Measurements from ENCODE around the gene COL6A1.

Gene COL6A1, protein sequence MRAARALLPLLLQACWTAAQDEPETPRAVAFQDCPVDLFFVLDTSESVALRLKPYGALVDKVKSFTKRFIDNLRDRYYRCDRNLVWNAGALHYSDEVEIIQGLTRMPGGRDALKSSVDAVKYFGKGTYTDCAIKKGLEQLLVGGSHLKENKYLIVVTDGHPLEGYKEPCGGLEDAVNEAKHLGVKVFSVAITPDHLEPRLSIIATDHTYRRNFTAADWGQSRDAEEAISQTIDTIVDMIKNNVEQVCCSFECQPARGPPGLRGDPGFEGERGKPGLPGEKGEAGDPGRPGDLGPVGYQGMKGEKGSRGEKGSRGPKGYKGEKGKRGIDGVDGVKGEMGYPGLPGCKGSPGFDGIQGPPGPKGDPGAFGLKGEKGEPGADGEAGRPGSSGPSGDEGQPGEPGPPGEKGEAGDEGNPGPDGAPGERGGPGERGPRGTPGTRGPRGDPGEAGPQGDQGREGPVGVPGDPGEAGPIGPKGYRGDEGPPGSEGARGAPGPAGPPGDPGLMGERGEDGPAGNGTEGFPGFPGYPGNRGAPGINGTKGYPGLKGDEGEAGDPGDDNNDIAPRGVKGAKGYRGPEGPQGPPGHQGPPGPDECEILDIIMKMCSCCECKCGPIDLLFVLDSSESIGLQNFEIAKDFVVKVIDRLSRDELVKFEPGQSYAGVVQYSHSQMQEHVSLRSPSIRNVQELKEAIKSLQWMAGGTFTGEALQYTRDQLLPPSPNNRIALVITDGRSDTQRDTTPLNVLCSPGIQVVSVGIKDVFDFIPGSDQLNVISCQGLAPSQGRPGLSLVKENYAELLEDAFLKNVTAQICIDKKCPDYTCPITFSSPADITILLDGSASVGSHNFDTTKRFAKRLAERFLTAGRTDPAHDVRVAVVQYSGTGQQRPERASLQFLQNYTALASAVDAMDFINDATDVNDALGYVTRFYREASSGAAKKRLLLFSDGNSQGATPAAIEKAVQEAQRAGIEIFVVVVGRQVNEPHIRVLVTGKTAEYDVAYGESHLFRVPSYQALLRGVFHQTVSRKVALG

DNA sequence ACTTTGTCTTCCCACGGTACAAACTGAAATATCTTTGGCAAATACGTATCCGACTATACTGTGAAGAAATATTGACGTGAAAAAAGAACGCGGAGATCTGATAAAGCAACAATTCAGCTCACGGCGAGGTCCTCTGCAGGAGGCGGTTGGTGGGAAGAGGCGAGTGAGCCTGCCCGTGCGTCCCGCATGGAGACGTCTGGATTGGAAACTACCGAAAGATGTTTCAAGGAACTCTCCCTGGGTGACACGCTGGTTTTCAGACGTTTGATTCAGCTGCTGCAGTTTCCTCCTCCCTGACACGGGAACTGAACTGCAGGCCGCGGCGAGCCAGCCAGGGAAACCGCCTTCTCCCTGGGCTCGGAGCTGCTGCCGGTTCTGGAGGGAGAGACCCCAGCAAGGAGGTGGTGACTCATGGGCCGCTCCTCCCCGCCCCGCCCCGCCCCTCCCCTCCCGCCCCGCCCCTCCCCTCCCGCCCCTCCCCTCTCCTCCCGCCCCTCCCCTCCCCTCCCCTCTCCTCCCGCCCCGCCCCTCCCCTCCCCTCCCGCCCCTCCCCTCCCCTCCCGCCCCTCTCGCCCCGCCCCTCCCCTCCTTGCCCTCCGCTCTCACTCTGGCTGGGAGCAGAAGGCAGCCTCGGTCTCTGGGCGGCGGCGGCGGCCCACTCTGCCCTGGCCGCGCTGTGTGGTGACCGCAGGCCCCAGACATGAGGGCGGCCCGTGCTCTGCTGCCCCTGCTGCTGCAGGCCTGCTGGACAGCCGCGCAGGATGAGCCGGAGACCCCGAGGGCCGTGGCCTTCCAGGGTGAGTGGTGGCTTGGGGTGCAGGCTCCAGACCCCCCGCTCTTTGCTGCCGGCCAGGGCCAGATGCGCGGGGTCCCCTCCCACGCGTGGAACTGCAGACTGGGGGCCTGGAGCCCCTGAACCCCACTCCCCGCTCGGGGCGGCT is at the start of gene COL6A1:
TSS of gene COL6A1 (plus strand) at position 620 of the 941 bp plus-strand sequence. CDS start at position 701, 81 bp downstream.
- H3K36me3 ChIP-seq = peaks cover 14% of the 10 kb centered on the region
- peak; percentile 90 for DNase-seq
- H3K4me3 ChIP-seq (ENCODE audit: low read depth, low read length) = peak within 1 kb of the TSS; percentile 74
- no peak for TF ChIP-seq CTCF (IDR thresholded peaks at IDR 0.05; ENCODE audit: low read depth, low read length)
- no peaks in the 10 kb centered on the region for H3K27me3 ChIP-seq (ENCODE audit: insufficient read depth, low read depth, severe bottlenecking)
- H3K27ac ChIP-seq = peak within 1 kb of the TSS; percentile 38
- peaks cover 3% of the 10 kb centered on the region for H3K9me3 ChIP-seq (ENCODE audit: severe bottlenecking)

- H3K27ac ChIP-seq = no peak overlapping the region
- TF ChIP-seq CTCF (IDR thresholded peaks at IDR 0.05; ENCODE audit: low read depth, low read length) = no peak
- no peak for DNase-seq
- H3K4me3 ChIP-seq (ENCODE audit: low read depth, low read length) = no peak overlapping the region
- H3K9me3 ChIP-seq (ENCODE audit: severe bottlenecking) = peaks cover 28% of the 10 kb centered on the region
- no peaks in the 10 kb centered on the region for H3K36me3 ChIP-seq
- no peaks in the 10 kb centered on the region for H3K27me3 ChIP-seq (ENCODE audit: insufficient read depth, low read depth, severe bottlenecking)
Measured at GRCh38 chr21:45932922-45933502, 48.6 kb upstream of the COL6A1 start.

DNA sequence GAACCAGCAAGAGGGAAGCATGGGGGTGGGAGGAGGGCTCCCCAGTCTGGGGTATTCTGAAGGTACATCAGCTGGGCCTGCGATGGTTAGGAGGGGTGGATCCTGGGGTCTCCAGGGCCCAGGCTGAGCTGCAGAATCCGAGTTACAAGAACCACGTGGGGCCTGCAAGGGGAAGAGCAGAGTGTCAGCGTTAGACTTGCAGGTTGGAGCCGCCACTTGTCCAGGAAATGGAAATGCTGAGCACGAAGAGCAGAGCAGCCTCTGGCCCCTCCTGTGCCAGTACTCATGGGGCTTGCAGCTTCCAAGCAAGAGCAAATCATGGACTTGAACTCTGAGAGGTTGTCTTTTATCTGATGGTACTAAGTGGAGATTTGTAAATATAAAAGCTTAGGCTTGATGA is 47.5 kb upstream of the COL6A1 start:
- Histone ChIP-seq H3K9me3 (ENCODE audit: severe bottlenecking) (peaks cover 28% of the 10 kb centered on the region), H3K4me3 (ENCODE audit: low read depth, low read length) (no peak overlapping the region), H3K27ac (no peak overlapping the region), H3K27me3 (ENCODE audit: insufficient read depth, low read depth, severe bottlenecking) (no peaks in the 10 kb centered on the region), H3K36me3 (no peaks in the 10 kb centered on the region)
- TF ChIP-seq CTCF (IDR thresholded peaks at IDR 0.05; ENCODE audit: low read depth, low read length) = no peak
- no peak for DNase-seq

- Histone ChIP-seq H3K9me3 (ENCODE audit: severe bottlenecking) (peaks cover 28% of the 10 kb centered on the region), H3K4me3 (ENCODE audit: low read depth, low read length) (no peak overlapping the region), H3K36me3 (no peaks in the 10 kb centered on the region), H3K27me3 (ENCODE audit: insufficient read depth, low read depth, severe bottlenecking) (no peaks in the 10 kb centered on the region), H3K27ac (no peak overlapping the region)
- no peak for DNase-seq
- no peak for TF ChIP-seq CTCF (IDR thresholded peaks at IDR 0.05; ENCODE audit: low read depth, low read length)
Measured at GRCh38 chr21:45934554-45934953, 47.0 kb upstream of the COL6A1 start.

DNA sequence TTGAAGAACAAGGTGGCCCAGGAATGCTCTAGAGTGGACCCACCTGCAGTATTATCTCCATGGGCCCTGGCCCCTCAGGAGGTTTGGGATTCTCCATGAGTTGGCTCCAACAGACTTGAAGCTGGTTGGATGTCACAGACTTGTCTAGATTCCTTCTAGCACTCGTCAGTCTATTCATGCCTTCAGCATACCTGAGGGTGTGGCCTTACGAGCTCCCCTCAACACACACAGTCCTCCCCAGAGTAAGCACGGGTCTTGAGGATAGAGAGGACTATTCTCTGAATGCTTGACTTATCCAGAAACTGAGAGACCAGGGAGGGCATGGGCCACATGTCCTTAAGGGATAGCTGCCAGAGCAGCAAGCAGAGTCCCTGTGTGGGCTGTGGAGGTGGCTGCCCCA is 45.9 kb upstream of the COL6A1 start:
- no peak overlapping the region for H3K27ac ChIP-seq
- no peaks in the 10 kb centered on the region for H3K27me3 ChIP-seq (ENCODE audit: insufficient read depth, low read depth, severe bottlenecking)
- peaks cover 28% of the 10 kb centered on the region for H3K9me3 ChIP-seq (ENCODE audit: severe bottlenecking)
- no peak for DNase-seq
- TF ChIP-seq CTCF (IDR thresholded peaks at IDR 0.05; ENCODE audit: low read depth, low read length) = no peak
- H3K36me3 ChIP-seq = no peaks in the 10 kb centered on the region
- no peak overlapping the region for H3K4me3 ChIP-seq (ENCODE audit: low read depth, low read length)

All from WERI-Rb-1 (cell line).